ENCODE measurements around the gene PBX2. TPM values are rescaled to one million over a fixed set of nuclear protein-coding genes. Genes with fewer than 3 reads are reported as not detected.
"Not testable (repeated sequence)": the region's sequence is repeated elsewhere in the genome, so short reads cannot be mapped to it uniquely, and the experiment has no call there.

Gene PBX2
- total RNA-seq, 1 donor from 2014 or later, result 51.5 TPM

- not testable (repeated sequence) for DNase-seq (ENCODE audit: low spot score)
These were observed 2.1 kb downstream of the PBX2 start for GRCh38 chr6:32187725-32188380.

- DNase-seq (ENCODE audit: low spot score), result no peak
These were observed 2.8 kb downstream of the PBX2 start for GRCh38 chr6:32187009-32187709.

- not testable (repeated sequence) for DNase-seq (ENCODE audit: low spot score)
These were observed 3.7 kb downstream of the PBX2 start for GRCh38 chr6:32186151-32186840.

- DNase-seq (ENCODE audit: low spot score), result not testable (repeated sequence)
These were observed 4.3 kb downstream of the PBX2 start for GRCh38 chr6:32185681-32186131.

GRCh38 chr6:32184084-32184640 is 5.8 kb downstream of the PBX2 start, which contains the start of gene AGER:
Gene AGER, minus strand, starts transcription at chr6:32184253. Its CDS starts 31 bp downstream, at chr6:32184222.
- DNase-seq (ENCODE audit: low spot score), result no peak

GRCh38 chr6:32183483-32184083 is 6.4 kb downstream of the PBX2 start:
- no peak for DNase-seq (ENCODE audit: low spot score)

- DNase-seq (ENCODE audit: low spot score), result no peak
These were observed 7.0 kb downstream of the PBX2 start for GRCh38 chr6:32183030-32183429.

- no peak for DNase-seq (ENCODE audit: low spot score)
These were observed 7.4 kb downstream of the PBX2 start for GRCh38 chr6:32182555-32182981.

- DNase-seq (ENCODE audit: low spot score), result no peak
These were observed 8.0 kb downstream of the PBX2 start for GRCh38 chr6:32181915-32182529.

- DNase-seq (ENCODE audit: low spot score), result no peak
These were observed 8.8 kb downstream of the PBX2 start for GRCh38 chr6:32181148-32181702.

- DNase-seq (ENCODE audit: low spot score), result no peak
These were observed 10.1 kb downstream of the PBX2 start for GRCh38 chr6:32179766-32180405.

- no peak for DNase-seq (ENCODE audit: low spot score)
These were observed 11.2 kb downstream of the PBX2 start for GRCh38 chr6:32178547-32179440.

- no peak for DNase-seq (ENCODE audit: low spot score)
These were observed 12.0 kb downstream of the PBX2 start, which contains the start of gene RNF5 for GRCh38 chr6:32177788-32178546. Gene RNF5, plus strand, starts transcription at chr6:32178405. Its CDS starts 107 bp downstream, at chr6:32178512.

GRCh38 chr6:32177183-32177787 is 12.7 kb downstream of the PBX2 start:
- DNase-seq (ENCODE audit: low spot score), result no peak

GRCh38 chr6:32176476-32177182 is 13.4 kb downstream of the PBX2 start:
- DNase-seq (ENCODE audit: low spot score), result no peak

GRCh38 chr6:32175711-32176475 is 14.1 kb downstream of the PBX2 start, which contains the start of gene AGPAT1:
Gene AGPAT1, minus strand, starts transcription at chr6:32176084. Its CDS starts 4,588 bp downstream, at chr6:32171496.
- DNase-seq (ENCODE audit: low spot score), result peak; percentile 96

Data from mesenteric fat pad (tissue), 1 donor.